NCI-H2196 (cell line): ENCODE data around the gene TMEM200B.
"Not testable (repeated sequence)": the region's sequence is repeated elsewhere in the genome, so short reads cannot be mapped to it uniquely, and the experiment has no call there.

Source experiments
- DNase-seq: peaks from one replicate; lab custom pipeline; 2025; ENCODE audit not compliant: unreplicated experiment; lab: John Stamatoyannopoulos, UW

Gene TMEM200B

DNA sequence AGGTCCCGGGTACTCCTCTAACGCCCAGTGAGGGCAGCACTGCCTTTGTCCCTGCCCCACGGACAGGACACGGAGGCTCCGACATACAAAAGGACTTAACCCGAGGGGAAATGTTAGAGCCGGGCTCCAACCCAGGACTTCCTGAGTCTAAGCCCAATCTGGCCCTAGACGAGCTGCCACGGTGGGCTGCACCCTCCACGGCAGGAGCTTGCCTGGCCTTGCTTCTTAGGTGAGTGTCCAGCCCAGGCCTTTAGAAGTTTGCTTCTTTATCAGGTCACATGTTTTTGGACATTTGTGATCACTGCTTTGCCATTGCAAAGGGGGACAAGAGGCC, 11.0 kb upstream of the TMEM200B start:
- no peak for DNase-seq

DNA sequence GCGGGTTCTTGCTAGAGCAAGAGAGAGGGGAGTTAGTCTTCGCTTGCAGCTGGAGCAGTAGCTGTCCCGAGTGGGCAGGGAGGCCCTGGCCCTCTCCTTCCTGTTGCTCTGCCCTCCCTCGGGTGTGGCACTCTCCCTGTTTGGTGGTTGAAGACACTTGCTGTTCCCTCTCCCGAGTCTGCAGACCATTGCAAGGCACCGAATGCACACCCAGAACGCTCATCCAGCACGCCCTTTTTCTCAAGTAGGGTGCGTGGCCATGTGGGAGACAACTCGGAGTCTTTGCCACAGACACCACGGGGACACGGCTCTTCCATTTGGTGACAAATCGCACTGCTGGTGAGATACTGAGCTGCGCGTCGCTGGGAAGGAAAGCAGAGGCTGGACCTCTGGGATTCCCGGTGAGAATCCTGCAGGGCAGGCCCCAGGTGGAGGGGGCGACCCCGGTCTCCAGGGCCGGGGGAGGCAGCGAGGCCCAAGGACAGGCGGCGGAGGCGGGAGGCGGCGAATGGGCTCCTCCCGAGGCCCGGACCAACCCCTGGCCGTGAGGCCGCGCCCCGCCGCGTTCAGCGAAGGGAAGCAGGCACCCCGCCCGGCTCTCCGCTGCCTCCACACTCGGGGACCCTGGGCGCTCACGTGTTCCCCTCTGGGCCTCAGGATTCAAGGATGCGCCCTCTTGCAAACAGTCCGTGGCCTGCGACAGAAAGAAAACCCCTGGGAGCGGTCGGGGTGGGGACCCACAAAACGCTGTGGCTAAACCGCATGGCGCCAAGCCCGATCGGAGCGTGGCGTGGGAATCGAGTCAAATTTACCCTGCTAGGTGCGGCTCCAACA, 10.4 kb upstream of the TMEM200B start:
- DNase-seq, result no peak

DNA sequence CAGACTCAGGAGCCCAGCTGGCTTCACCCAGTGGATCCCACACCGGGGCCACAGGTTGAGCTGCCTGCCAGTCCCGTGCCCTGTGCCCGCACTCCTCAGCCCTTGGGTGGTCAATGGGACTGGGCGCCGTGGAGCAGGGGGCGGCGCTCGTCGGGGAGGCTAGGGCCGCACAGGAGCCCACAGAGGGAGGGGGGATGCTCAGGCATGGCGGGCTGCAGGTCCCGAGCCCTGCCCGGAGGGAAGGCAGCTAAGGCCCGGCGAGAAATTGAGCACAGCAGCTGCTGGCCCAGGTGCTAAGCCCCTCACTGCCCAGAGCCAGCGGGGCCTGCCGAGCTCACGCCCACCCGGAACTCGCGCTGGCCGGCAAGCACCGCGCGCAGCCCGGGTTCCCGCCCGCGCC, 7.4 kb upstream of the TMEM200B start:
- not testable (repeated sequence) for DNase-seq

DNA sequence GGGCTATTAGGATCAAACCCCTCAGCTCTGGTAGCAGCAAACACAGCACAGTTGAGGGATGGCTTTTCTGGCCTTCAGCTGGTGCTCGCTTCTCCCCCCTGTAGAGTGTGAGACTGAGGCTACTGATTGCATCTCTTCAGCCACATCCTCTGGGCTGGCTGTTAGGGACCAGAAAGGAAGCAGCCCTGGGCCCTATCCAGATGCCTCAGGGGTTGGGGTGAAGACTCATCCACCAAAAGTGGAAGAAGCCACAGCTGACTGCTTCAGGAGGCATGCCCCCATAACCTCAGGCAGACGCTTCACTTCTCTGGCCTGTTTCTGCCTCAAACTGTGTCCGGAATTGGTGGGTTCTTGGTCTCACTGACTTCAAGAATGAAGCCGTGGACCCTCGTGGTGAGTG, 6.2 kb upstream of the TMEM200B start:
- no peak for DNase-seq

DNA sequence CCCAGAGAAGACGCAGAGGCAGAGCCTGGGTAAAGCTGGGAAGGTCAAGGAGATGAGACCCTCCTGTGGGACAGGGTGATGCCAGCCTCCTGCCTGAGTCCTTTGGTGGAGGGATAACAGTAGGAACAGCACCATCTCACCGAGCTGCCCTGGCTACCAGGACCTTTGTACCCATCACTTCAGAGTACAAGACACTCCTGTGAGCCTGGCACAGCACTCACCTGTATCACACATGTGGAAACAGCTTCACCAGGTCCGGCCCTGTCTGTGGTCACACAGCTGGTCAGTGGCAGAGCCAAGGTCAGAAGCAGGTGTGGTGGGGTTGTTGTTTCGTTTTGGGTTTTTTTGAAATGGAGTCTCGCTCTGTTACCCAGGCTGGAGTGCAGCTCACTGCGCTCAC, 5.0 kb upstream of the TMEM200B start:
- DNase-seq, result no peak

DNA sequence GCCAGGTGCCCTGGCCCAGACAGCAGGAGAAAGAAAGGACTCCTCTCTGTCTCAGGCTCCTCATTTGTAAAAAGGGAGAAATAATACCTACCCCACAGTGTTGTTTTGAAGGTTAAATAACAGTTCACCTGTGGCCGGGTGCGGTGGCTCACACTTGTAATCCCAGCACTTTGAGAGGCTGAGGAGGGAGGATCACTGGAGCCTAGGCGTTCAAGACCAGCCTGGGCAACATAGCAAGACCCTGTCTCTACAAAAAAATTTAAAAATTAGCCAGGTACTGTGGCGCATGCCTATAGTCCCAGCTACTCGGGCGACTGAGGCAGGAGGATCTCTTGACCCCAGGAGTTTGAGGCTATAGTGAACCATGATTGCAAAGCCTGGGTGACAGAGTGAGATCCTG, 2.5 kb upstream of the TMEM200B start:
- no peak for DNase-seq

DNA sequence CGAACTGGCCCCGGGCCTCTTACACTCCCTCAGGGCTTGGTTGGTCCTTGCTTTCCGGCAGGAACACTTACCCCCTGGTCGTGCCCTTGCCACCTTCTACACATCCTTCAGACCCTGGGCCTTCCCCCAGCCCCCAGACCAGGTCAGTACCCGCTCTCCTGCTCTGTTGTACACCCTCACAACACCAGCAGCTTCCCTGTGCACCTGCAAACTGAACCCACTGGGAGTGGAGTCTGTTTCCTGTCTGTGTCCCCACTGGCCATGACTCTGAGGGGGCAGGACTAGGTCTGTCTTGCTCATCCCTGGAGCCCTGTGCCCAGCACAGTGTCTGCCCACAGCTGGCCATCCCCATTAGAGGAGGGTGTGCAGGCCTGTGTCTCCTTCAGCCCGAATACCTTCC, 2.1 kb upstream of the TMEM200B start:
- no peak for DNase-seq

DNA sequence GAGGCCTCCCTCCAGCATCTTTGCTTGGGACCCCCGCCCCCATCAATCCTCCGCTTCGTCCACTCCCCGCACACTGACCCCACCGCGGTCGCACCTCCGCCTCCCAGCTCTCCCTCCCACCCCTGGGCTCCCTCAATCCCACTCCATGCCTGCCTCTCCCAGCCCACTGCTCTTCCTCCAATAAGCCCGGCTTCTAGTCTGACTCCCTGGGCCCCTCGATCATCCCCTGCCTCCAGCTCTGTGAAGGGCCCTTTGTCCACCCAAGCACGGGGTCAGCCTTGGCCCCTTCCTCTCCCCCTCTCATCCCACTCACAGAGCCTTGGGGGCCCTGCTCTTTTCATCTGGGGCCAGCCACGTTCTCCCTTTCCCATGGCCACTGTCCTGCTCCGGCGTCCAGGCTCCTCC, 1.5 kb upstream of the TMEM200B start:
- no peak for DNase-seq

DNA sequence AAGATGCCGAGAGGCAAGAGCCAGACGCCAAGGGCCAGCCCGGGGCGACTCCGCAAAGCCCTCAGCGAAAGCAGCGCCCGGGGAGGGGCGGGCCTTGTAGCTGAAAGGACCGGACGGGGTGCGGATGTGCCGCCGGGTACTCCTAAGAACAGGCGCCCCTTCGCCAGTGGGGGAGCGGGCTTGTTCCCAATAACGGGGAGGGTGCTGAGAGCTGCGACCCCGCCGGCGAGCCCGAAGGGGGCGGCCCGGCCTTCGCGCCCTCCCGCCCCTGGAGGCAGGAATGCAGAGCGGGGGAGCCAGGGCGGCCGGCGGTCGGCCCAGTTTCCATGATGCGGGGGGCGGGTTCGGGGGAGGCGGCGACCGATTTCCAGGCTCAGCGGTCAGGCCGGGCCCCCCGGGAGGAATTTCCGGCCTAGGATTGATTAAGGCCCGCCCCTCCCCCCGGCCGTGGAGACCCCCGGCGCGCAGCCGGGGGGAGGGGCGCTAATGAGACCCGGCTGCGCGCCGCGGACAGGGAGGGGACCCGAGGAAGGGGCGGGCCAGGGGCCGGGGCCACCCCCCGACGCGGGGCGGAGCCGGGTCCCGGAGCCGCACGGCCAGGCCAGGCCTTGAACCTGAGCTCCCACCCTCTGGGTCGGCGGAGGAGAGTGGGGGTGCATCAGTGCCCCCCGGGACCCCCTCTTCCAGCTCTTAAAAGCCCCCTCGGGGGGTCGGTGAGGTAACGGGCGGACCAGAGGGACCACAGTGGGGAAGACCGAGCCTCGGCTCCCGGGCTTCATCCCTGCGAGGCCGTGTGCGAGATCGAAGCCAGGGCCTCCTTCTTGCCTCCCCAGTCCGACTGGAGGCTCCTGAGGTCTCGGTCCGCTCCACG, 898 bp upstream of the TMEM200B start:
- peak; percentile 55 for DNase-seq

DNA sequence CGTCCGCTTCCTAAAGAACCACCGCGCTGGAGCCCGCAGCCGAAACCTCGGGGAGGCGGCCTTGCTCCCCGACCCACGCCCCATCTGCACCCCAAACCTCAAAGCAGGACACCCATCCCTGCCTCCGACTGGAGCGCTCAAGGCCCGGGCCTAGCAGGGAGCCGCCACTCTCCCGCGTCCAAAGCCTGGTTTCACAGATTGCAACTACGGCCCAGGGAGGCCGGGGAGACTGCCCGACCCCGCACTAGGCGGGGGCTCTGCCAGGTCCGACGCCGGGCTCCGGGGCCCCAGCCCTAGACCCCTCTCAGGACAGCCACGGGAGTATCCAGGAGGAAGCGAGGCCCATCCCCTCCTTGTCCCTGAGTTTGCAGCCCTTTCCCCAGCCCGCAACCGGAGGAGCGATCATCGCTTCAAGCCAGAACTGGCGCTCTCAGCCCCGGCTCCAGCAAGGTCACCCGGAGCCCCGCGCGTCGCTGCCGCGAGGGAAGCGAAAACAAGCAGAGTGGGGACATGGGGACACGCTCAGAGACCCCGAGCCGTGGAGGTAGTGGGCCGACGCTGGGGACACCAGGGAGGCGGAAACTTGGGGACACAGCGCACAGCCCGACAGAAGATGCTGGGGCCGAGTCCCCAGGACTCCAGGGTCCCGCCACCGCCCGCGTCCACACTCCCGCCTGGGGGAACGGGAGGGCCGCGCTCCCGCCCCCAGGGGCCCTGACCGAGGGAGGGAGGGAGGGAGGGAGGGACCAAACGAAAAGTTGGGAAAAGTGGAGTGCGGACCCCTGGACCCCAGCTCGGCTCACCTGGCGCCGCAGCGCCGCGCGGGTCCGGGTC, 433 bp downstream of the TMEM200B start:
- no peak for DNase-seq

DNA sequence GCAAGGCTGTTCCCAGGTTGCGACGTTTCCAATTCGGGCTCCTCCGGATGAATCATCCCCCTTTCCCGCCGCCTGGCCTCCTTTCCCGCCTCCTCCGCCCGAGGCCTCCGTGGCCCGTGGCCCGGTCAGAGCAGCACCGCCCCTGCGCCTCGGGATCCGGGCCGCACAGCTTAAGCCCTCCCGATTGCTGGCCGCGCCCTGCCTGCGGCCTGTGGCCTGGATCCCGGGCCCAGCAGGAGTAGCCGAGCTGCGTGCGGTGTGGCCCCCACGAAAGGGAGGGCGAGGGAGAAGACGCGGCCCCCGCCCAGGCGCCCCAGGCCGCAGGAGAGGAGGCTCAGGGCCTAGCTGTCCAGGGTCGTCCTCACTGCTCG, 1.0 kb downstream of the TMEM200B start:
- DNase-seq, result no peak

DNA sequence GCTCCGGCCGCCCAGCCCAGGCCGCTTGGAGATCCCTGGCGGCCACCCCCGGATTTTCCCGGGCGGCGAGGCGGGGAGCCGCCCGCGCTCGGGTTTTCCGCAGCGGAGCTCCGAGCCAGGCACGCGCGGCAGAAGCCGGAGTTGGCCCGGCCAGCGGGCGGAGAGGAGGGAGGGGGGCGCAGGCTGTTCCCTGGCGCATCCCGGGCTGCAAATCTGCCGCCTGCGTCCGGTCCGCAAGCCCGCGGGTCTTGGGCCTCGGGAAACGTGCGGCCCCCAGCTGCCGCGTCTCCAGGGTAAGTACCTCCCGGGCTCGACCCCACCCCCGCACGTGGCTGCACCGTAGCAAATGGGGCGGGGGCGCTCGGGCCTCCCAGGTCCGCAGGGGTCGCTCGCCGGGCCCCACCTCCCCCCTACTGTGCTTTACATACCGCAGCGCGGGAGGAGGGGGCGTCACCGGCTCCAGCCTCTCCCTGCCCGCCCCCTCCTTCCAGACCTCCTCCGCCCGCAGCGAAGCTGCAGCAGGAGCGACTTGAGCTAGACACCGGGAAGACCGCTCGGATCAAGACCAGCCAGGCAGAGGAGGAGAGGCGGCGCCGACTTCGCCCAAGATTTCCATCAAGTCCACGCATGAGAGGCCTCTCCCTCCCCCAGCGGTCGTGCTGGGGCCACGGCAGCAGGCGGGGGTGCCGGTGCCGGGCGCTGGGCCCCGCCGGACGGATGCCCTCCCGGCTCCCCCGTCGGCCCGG, 1.6 kb downstream of the TMEM200B start:
- DNase-seq, result no peak

DNA sequence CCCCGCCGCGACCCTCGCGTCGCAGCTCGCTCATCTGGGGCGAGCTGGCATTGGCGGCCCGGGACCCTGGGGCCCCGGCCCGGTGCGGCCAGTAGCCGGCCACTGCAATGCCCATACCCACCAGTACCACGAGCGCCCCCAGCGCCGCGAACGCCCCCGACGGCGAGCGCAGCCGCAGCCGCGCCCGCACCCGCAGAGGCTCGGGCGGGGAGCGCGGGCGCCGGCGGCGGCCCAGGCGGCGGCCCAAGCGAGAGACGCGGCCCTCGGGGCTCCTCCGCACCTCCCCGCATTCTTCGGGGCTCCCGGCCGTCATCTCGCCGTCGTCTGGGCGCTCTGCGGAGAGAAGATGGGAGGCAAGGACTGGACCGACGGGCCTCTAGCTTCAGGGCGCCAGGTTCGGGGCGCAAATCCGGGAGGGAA, 2.2 kb downstream of the TMEM200B start:
- no peak for DNase-seq

DNA sequence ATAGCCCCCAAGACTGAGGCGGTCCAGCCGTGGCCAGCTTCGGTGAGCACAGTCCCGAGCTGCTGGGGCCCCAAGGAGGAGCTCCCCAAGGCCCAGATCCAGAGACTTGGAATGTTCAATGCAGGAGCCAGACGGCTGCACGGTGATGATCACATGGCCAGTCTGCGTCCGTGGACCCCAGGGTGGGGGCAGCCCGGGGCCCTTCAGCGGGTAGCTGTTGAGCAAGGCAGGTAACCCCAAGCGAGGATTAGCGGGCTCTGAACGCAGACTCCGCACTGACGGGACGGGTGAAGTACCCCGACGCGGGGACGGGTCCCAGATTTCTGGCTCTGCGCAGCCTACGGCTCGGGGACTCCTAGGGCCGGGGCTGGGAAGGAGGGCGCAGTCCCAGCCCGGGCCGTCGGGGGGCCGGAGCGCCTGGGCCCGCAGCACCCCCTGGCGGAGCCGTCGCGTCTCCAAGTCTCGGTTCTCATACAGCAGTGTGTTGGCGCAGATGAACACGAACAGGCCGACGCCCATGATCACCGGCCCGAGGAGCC, 2.7 kb downstream of the TMEM200B start:
- peak; percentile 20 for DNase-seq

DNA sequence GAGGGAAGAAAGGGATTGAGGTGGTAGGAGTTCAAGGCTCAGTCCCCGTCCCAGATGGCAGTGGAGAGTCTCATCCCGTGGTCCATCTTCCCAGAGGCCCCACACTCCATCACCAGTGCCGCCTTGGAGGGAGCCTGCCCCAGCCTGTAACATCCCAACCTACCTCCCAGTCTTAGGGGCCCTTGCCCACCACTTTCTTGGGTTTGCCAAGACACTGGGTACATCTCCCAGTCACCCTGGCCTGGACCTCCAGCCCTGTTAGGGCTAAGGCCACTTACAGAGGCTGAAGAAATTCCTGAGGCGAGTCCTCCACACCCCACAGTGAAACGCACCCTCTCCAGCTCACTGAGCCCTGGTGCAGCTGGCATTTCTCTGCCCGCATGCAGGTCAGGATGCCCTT, 3.3 kb downstream of the TMEM200B start:
- DNase-seq, result no peak

DNA sequence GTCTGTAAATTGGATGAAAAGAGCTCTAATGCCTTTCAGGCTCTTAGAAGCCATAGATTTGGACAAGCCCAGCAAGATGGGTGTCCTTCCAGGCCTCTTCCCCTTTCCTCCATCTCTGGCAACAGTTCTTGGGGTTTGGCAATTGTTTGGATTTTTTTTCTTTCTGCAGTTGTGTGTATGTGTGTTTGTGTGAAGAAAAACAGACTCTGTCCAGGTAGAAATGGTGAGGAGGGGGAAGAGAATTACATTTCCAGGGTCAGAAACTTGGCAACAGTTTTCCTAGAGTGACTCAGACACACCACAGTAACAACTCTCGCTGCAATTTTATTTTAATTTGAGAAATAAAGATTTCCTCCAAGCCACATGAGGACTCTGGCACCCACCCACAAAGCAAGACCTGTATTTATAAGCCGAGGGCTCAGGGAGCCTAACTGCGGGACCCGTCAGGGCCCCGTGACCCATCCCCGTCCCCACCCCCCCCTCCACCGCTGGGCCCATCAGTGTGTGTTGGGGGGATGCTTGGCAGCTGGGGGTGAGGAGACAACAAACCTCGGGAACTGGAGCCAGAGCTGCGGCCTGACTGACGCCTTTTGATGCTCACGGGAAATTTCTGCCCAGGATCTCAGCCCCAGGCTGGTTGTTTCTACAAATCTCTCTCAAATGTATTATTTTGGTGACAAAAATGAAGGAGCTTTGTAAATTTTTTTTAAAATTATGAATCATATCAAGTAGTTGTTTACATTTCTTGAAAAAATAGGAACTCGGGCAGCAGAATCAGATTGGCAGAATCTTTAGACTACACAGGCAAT, 4.4 kb downstream of the TMEM200B start:
- DNase-seq, result no peak

DNA sequence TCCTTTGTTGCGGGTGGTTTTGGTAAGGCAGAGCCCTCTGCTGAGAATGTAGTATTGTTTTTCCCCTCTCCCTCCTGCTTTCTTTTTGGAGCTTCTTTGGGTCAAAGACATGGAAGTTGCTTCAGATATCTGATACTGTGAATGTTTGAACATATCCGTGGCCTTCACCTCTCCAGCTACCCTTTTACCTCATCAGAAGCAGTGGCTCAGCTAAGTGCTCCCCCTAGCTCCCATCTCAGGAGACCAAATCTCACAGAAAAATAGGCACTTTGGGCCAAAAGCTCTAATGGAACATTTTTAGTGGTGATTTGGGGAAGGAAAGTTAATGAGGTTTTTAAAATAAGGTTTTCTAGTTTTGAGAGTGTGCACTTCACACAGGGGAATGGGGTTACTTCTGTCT, 6.3 kb downstream of the TMEM200B start:
- DNase-seq, result no peak

DNA sequence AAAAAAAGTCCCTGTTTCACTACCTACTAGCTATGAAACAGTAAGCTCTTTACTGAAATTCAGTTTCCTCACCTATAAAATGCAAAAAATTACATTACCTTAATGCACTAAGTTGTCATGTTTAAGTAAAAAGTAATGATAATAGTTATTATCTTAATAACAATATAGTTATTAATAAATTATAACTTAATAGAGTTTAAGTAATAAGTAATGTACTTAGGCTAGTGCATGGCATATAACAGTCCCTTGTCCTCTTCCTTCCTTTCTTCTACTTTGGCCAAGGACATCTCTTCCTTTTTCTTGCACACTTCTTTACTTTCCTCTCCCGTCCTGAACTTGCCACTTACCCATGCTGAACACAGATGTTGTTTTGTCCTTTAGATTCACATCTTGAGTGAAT, 9.0 kb downstream of the TMEM200B start:
- DNase-seq, result no peak

DNA sequence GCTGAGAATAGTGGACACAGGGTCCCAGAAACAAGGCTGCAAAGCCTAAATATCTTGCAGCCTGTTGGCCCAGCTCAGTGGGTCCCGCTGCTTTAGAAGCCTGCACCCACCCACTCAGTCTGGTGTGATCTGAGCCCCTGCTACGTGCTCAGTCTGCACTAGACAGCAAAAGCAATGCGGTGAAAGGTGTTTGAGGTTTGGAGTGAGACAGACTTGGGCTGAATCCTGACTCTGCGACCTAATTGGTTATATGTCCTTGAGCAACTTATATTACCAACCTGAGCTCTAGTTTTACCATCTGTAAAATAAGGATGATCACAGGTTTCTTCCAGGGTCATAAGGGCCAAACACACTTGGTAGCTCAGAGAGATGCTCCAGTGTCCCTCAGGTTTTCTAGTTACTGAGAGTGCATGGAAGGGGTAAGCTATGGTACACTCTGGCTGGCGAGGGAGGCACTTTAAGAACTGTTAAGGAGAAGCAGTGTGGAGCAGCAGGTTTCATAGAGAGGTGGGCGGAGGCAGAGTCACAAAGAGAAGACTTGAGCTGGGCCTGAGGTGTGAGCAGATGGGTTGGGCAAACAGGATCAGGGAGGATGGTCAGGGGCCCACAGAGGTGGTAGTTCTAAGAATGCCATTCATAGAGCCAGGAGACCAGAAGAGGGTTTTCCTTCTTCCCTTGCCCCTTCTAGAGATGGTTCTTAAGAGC, 10.1 kb downstream of the TMEM200B start:
- no peak for DNase-seq
